ENCODE data around the gene C13orf42. TPM values are rescaled to one million over a fixed set of nuclear protein-coding genes. Genes with fewer than 3 reads are reported as not detected.

The C13orf42 gene
- not detected for total RNA-seq

- no peak for DNase-seq (ENCODE audit: low spot score in 2 of 2)
- no peak for TF ChIP-seq CTCF (IDR thresholded peaks at IDR 0.05)
- Histone ChIP-seq H3K36me3 (no peaks in the 10 kb centered on the region), H3K4me3 (no peak within 1 kb of the TSS), H3K27ac (no peak within 1 kb of the TSS), H3K27me3 (no peaks in the 10 kb centered on the region), H3K9me3 (no peaks in the 10 kb centered on the region), H3K4me1 (no peaks in the 10 kb centered on the region)
- intact Hi-C loops (cut with DNase I) = no loop called here
These were observed at the start of gene C13orf42 for GRCh38 chr13:51111174-51111573. Gene C13orf42 (minus strand): TSS chr13:51111274. CDS start chr13:51111209, 65 bp downstream.

DNA sequence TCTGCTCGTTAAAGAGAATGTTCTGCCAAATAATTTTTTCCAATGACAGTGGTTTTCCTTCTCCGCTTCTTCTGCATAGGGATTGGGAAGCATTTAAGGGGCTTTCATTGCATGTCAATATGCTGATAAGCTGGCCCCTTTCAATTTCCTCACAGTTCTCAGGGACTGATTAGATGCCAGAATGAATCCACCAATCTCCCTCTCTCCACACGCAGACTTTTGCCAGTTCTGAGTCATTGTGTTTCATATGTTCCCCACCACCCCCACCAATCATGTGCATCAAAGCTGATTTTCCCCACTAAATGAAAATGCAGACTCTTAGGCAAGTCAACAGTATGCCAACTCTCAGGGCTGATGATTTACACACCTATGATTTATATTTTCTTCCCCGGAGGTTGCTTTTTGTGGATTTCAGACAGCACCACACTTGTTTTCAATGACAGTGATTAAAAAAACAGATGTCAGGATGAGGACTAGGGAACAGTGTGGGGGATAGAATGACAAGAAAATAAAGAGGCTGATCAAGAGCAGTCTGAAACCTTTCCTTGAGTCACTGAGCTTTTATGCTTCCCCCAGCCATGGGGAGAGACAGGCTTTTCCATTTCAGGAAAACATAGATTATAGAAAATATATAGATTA lies 47.9 kb upstream of the C13orf42 start:
- TF ChIP-seq CTCF (IDR thresholded peaks at IDR 0.05) = no peak
- Histone ChIP-seq H3K27ac (no peak overlapping the region), H3K4me1 (no peaks in the 10 kb centered on the region), H3K9me3 (no peaks in the 10 kb centered on the region), H3K36me3 (no peaks in the 10 kb centered on the region), H3K27me3 (no peaks in the 10 kb centered on the region), H3K4me3 (no peak overlapping the region)
- no peak for DNase-seq (ENCODE audit: low spot score in 2 of 2)
- intact Hi-C loops (cut with DNase I) = no loop called here

DNA sequence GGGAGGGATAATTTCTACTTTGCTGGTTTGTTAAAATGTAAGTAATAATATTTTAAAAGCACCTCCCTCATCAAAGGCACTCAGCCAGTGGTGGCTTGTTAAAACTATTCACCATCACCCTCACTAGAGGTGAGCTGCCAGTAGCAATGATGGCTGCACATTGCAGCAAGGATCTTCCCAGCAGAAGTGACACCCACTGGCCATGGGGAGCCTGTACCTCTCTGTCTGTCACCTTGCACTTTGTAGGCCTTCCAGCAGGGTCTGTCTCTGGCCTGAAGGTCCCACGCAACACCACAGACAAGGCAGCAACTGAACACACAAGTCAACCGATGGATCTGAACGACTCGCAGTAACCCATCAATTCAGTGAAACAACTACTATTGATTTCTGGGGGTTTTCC lies 47.3 kb upstream of the C13orf42 start:
- Histone ChIP-seq H3K4me3 (no peak overlapping the region), H3K4me1 (no peaks in the 10 kb centered on the region), H3K9me3 (no peaks in the 10 kb centered on the region), H3K27me3 (no peaks in the 10 kb centered on the region), H3K27ac (no peak overlapping the region), H3K36me3 (no peaks in the 10 kb centered on the region)
- TF ChIP-seq CTCF (IDR thresholded peaks at IDR 0.05) = no peak
- intact Hi-C loops (cut with DNase I) = no loop called here
- no peak for DNase-seq (ENCODE audit: low spot score in 2 of 2)

GRCh38 chr13:51156648-51157047 lies 45.6 kb upstream of the C13orf42 start:
- no peaks in the 10 kb centered on the region for H3K36me3 ChIP-seq
- intact Hi-C loops (cut with DNase I) = no loop called here
- no peaks in the 10 kb centered on the region for H3K9me3 ChIP-seq
- no peak for DNase-seq (ENCODE audit: low spot score in 2 of 2)
- H3K4me1 ChIP-seq = no peaks in the 10 kb centered on the region
- no peak overlapping the region for H3K4me3 ChIP-seq
- H3K27me3 ChIP-seq = no peaks in the 10 kb centered on the region
- no peak for TF ChIP-seq CTCF (IDR thresholded peaks at IDR 0.05)
- no peak overlapping the region for H3K27ac ChIP-seq

GRCh38 chr13:51155776-51156515 lies 44.9 kb upstream of the C13orf42 start:
- Histone ChIP-seq H3K27me3 (no peaks in the 10 kb centered on the region), H3K4me3 (no peak overlapping the region), H3K27ac (no peak overlapping the region), H3K9me3 (no peaks in the 10 kb centered on the region), H3K4me1 (no peaks in the 10 kb centered on the region), H3K36me3 (no peaks in the 10 kb centered on the region)
- no peak for TF ChIP-seq CTCF (IDR thresholded peaks at IDR 0.05)
- intact Hi-C loops (cut with DNase I) = no loop called here
- DNase-seq (ENCODE audit: low spot score in 2 of 2) = no peak

Measured in ascending aorta (tissue), 2 donors.